WI38 (cell line): ENCODE results near the gene NDUFV2.
"Not testable (repeated sequence)": the region's sequence is repeated elsewhere in the genome, so short reads cannot be mapped to it uniquely, and the experiment has no call there.

ENCODE experiments used
- H3K4me3 ChIP-seq: 2 replicates; pipeline ENCODE4 v1.5.1; 2011; ENCODE audit warnings: low read depth, mild to moderate bottlenecking, control low read depth, low read length
- TF ChIP-seq, protein P1 (sequence below): IDR thresholded peaks from 2 replicates; pipeline ENCODE4 v1.5.1; 2012; ENCODE audit warnings: low read depth, mild to moderate bottlenecking, control low read depth, low read length

NDUFV2 gene

DNA sequence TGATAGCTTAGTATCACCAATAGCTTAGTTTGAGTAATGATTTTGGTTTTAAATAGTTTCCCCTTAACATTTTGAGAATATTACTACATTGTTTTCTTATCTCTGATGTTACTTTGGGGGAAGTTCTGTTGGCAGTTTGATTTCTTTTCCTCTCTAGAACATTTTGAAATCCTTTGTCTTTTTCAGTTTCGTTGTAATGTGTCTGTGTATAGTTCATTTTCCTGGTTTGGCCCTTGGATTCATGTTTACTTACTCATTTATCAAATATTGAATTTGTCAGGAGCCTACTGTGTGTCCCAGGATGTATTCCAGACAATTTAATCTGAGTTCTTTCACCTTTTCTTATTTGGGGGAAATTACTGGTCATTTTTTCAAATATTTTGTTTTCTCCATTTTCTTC lies 50.8 kb downstream of the NDUFV2 start:
- no peak overlapping the region for H3K4me3 ChIP-seq
- TF ChIP-seq, protein P1, sequence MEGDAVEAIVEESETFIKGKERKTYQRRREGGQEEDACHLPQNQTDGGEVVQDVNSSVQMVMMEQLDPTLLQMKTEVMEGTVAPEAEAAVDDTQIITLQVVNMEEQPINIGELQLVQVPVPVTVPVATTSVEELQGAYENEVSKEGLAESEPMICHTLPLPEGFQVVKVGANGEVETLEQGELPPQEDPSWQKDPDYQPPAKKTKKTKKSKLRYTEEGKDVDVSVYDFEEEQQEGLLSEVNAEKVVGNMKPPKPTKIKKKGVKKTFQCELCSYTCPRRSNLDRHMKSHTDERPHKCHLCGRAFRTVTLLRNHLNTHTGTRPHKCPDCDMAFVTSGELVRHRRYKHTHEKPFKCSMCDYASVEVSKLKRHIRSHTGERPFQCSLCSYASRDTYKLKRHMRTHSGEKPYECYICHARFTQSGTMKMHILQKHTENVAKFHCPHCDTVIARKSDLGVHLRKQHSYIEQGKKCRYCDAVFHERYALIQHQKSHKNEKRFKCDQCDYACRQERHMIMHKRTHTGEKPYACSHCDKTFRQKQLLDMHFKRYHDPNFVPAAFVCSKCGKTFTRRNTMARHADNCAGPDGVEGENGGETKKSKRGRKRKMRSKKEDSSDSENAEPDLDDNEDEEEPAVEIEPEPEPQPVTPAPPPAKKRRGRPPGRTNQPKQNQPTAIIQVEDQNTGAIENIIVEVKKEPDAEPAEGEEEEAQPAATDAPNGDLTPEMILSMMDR: no peak

DNA sequence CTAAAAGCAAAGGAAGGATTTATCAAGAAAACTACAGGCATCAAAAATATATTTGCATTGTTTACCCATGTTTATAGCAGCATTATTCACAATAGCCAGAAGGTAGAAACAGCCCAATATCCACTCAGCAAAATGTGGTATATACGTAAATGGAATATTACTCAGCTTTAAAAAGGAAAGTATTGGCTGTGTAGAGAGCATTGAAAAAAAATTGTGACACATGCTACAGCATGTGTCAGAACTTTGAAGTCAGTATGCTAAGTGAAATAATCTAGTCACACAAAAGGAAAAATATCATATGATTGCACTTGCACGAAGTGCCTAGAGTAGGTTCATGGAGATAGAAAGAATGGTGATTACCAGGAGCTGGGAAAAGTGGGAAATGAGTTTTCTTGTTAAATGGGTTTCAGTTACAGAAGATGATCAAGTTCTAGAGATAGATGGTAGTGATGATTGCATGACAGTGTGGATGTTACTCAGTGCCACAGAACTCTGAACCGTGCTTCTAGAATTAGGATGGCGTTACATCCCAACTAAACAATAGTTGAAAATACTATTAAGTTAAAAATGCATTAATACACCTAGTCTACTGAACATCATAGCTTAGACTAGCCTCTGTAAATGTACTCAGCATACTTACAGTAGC lies 54.2 kb downstream of the NDUFV2 start:
- TF ChIP-seq, protein P1: no peak
- H3K4me3 ChIP-seq: no peak overlapping the region

DNA sequence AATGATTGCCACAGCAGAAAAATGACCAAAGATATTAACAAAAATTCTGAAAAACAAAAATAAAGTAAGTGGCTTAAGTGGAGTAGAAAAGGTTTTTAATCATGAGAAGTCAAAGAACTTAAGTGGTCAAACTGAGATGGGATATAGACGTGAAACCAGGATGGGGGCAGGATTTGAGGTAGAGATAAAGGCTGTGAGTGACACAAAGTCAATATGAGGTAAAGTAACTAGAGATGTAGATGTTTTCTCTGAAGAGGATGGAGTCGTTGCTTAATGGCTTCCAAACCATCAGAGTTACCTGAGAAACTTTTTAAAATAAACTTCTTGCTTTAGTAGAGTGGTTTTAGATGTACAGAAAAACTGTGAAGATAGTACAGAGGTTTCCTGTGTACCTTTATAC lies 55.3 kb downstream of the NDUFV2 start:
- H3K4me3 ChIP-seq: no peak overlapping the region
- TF ChIP-seq, protein P1: no peak

DNA sequence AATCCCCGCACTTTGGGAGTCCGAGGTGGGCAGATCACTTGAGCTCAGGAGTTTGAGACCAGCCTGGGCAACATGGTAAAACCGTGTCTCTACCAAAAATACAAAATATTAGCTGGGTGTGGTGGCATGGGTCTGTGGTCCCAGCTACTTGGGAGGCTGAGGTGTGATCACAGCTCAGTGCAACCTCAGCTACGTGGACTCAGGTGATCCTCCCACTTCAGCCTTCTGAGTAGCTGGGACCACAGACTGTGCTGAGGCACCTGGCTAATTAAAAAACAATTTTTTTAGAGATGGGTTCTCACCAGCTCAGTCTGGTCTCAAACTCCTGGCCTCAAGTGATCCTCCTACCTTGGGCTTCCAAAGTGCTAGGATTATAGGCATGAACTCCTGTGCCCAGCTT lies 57.5 kb downstream of the NDUFV2 start:
- no peak overlapping the region for H3K4me3 ChIP-seq
- TF ChIP-seq, protein P1: no peak

DNA sequence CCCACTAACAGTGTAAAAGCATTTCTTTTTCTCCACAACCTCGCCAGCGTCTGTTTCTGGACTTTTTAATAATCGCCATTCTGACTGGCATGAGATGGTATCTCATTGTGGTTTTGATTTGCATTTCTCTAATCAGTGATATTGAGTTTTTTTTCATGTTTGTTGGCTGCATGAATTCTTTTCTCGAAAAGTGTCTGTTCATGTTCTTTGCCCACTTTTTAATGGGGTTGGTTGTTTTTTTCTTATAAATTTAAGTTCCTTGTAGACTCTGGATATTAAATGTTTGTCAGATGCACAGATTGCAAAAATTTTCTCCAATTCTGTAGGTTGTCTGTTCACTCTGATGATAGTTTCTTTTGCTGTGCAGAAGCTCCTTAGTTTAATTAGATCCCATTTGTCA lies 60.2 kb downstream of the NDUFV2 start:
- H3K4me3 ChIP-seq: not testable (repeated sequence)

GRCh38 chr18:9164149-9164548 lies 61.6 kb downstream of the NDUFV2 start:
- H3K4me3 ChIP-seq: not testable (repeated sequence)

DNA sequence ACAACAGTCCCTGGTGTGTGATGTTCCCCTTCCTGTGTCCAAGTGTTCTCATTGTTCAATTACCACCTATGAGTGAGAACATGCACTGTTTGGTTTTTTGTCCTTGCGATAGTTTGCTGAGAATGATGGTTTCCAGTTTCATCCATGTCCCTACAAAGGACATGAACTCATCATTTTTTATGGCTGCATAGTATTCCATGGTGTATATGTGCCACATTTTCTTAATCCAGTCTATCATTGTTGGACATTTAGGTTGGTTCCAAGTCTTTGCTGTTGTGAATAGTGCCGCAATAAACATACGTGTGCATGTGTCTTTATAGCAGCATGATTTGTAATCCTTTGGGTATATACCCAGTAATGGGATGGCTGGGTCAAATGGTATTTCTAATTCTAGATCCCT lies 63.4 kb downstream of the NDUFV2 start:
- not testable (repeated sequence) for H3K4me3 ChIP-seq

DNA sequence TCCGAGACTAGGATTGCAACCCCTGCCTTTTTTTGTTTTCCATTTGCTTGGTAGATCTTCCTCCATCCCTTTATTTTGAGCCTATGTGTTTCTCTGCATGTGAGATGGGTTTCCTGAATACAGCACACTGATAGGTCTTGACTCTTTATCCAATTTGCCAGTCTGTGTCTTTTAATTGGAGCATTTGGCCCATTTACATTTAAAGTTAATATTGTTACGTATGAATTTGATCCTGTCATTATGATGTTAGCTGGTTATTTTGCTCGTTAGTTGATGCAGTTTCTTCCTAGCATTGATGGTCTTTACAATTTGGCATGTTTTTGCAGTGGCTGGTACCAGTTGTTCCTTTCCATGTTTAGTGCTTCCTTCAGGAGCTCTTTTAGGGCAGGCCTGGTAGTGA lies 67.0 kb downstream of the NDUFV2 start:
- H3K4me3 ChIP-seq: not testable (repeated sequence)

DNA sequence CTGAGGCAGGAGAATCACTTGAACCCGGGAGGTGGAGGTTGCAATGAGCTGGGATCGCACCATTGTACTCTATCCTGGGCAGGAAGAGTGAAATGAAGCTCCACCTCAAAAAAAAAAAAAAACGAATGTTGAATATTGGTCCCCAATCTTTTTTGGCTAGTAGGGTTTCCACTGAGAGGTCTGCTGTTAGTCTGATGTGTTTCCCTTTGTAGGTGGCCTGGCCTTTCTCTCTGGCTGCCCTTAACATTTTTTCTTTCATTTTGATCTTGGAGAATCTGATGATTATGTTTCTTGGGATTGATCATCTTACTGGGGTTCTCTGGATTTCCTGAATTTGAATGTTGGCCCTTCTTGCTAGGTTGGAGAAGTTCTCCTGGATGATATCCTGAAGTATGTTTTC lies 69.4 kb downstream of the NDUFV2 start:
- H3K4me3 ChIP-seq: not testable (repeated sequence)

DNA sequence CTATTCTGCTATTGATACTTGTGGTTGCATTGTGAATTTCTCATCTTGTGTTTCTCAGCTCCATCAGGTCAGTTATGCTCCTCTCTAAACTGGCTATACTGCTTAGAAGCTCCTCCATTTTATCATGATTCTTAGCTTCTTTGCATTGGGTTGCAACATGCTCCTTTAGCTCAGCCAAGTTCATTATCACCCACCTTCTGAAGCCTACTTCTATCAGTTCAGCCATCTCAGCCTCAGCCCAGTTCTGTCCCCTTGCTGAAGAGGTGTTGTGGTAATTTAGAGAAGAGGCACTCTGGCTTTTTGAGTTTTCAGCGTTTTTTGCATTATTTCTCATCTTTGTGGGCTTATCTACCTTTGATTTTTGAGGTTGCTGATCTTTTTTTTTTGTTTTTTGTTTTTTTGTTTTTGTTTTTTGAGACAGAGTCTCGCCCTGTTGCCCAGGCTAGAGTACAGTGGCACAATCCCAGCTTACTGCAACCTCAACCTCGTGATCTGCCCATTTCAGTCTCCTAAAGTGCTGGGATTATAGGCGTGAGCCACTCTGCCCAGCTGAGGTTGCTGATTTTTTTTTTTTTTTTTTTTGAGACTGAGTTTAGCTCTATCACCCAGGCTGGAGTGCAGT lies 70.1 kb downstream of the NDUFV2 start:
- TF ChIP-seq, protein P1: no peak
- no peak overlapping the region for H3K4me3 ChIP-seq
